H1 (cell line): ENCODE results near the gene HIVEP3. TPM values are rescaled to one million over a fixed set of nuclear protein-coding genes. Genes with fewer than 3 reads are reported as not detected.

Experiments
- CTCF ChIA-PET: fragments of 300-600 bp; sonication (Branson Sonifier 250); formaldehyde crosslinking; loops from one replicate; lab custom pipeline; 2021; ENCODE audit not compliant: partially characterized antibody; lab: Charles Lee
- POLR2A ChIA-PET: fragments of 300-600 bp; sonication (Branson Sonifier 250); formaldehyde crosslinking; loops from one replicate; lab custom pipeline; 2021; ENCODE audit warnings: inconsistent platforms; ENCODE audit not compliant: partially characterized antibody; lab: Charles Lee
- DNase-seq, 2 experiments: peaks; one replicate each; pipeline versions ENCODE4 v3.0.0 to v3.0.0-alpha.2; 2010 to 2022; ENCODE audit warnings: low spot score in 2 of 2, low read depth in 1 of 2, mixed read lengths in 1 of 2
- FAIRE-seq: peaks from 2 replicates; lab custom pipeline; 2011; peaks lifted over from hg19 to GRCh38; lab: Jason Lieb, UNC
- H2AFZ ChIP-seq: 2 replicates; pipeline ENCODE4 v1.8.1; 2012; ENCODE audit warnings: low read length, inconsistent platforms
- H2AK5ac ChIP-seq: 2 replicates; pipeline ENCODE4 v1.6.1; 2013; ENCODE audit warnings: low read depth, low read length
- H2BK120ac ChIP-seq: replicated peaks from 2 replicates; pipeline ENCODE3; 2013; ENCODE audit warnings: low read depth, low read length, inconsistent platforms
- H2BK12ac ChIP-seq: 2 replicates; pipeline ENCODE4 v1.6.1; 2013; ENCODE audit warnings: low read depth, low read length
- H2BK15ac ChIP-seq: 2 replicates; pipeline ENCODE4 v1.6.1; 2013; ENCODE audit warnings: low read length
- H2BK20ac ChIP-seq: 2 replicates; pipeline ENCODE4 v1.6.1; 2013; ENCODE audit warnings: low read length
- H2BK5ac ChIP-seq: 2 replicates; pipeline ENCODE4 v1.6.1; 2013; ENCODE audit warnings: low read depth, low read length
- H3K14ac ChIP-seq: 2 replicates; pipeline ENCODE4 v1.6.1; 2013; ENCODE audit warnings: inconsistent platforms; ENCODE audit not compliant: insufficient read length
- H3K18ac ChIP-seq: 2 replicates; pipeline ENCODE4 v1.6.1; 2013; ENCODE audit warnings: low read length; ENCODE audit errors: extremely low read depth
- H3K23ac ChIP-seq: 2 replicates; pipeline ENCODE4 v1.6.1; 2013; ENCODE audit warnings: inconsistent platforms; ENCODE audit not compliant: insufficient read length
- H3K23me2 ChIP-seq: 2 replicates; pipeline ENCODE4 v1.6.1; 2013; ENCODE audit warnings: low read depth, low read length
- H3K27ac ChIP-seq: 2 replicates; pipeline ENCODE4 v1.6.1; 2011; ENCODE audit warnings: low read depth, low read length, inconsistent platforms
- H3K27me3 ChIP-seq, 4 experiments: replicated peaks in 1 of 4; 1 replicate in 1 of 4; 2 replicates in 3 of 4; pipeline versions ENCODE4 v1.6.1 to v1.8.1; 2011 to 2013; ENCODE audit warnings: low read length in 3 of 4, mild to moderate bottlenecking in 3 of 4, inconsistent platforms in 2 of 4, mixed read lengths in 2 of 4, moderate library complexity in 1 of 4; ENCODE audit not compliant: control insufficient read depth in 3 of 4, insufficient read depth in 3 of 4; ENCODE audit errors: extremely low read depth in 1 of 4
- H3K36me3 ChIP-seq, 4 experiments: 2 replicates each; pipeline versions ENCODE4 v1.6.1 to v1.8.1; 2011 to 2013; ENCODE audit warnings: mild to moderate bottlenecking in 4 of 4, low read length in 3 of 4, moderate library complexity in 2 of 4, control low read depth in 1 of 4, inconsistent platforms in 1 of 4; ENCODE audit not compliant: insufficient read depth in 4 of 4, control insufficient read depth in 2 of 4
- H3K4ac ChIP-seq: replicated peaks from 2 replicates; pipeline ENCODE3; 2013; ENCODE audit warnings: low read length, low read depth, mixed read lengths, inconsistent platforms; ENCODE audit not compliant: insufficient read length
- H3K4me1 ChIP-seq, 4 experiments: replicated peaks in 1 of 4; 1 replicate in 1 of 4; 2 replicates in 3 of 4; pipeline versions ENCODE4 v1.6.1 to v1.8.1; 2011 to 2013; ENCODE audit warnings: low read length in 3 of 4, inconsistent platforms in 2 of 4, mixed read lengths in 1 of 4; ENCODE audit not compliant: insufficient read depth in 4 of 4, control insufficient read depth in 3 of 4
- H3K4me2 ChIP-seq, 2 experiments: 2 replicates each; pipeline versions ENCODE4 v1.6.1 to v1.8.1; 2011 to 2013; ENCODE audit warnings: low read depth in 2 of 2, low read length in 2 of 2, control low read depth in 1 of 2, inconsistent platforms in 1 of 2, mild to moderate bottlenecking in 1 of 2; ENCODE audit not compliant: insufficient read depth in 1 of 2
- H3K4me3 ChIP-seq, 4 experiments: fragments of 200-600, 300-600 bp in 1 of 4; sonication (generic), shearing (Covaris generic), sonication (Bioruptor Twin) in 1 of 4; 2 replicates each; pipeline versions ENCODE4 v1.5.1 to v1.8.1; 2011 to 2016; ENCODE audit warnings: low read length in 4 of 4, low read depth in 3 of 4, control low read depth in 2 of 4, inconsistent platforms in 2 of 4, mild to moderate bottlenecking in 2 of 4, mixed read lengths in 1 of 4, moderate library complexity in 1 of 4; ENCODE audit not compliant: insufficient read depth in 2 of 4; ENCODE audit errors: extremely low read depth in 1 of 4
- H3K56ac ChIP-seq: replicated peaks from 2 replicates; pipeline ENCODE3; 2013; ENCODE audit warnings: low read depth, mild to moderate bottlenecking, mixed read lengths, low read length, inconsistent platforms; ENCODE audit not compliant: insufficient read length
- H3K79me1 ChIP-seq: 2 replicates; pipeline ENCODE4 v1.6.1; 2013; ENCODE audit warnings: low read depth, low read length, control low read depth
- H3K79me2 ChIP-seq, 2 experiments: 2 replicates each; pipeline versions ENCODE4 v1.6.1 to v1.8.1; 2012 to 2013; ENCODE audit warnings: low read length in 2 of 2, mild to moderate bottlenecking in 2 of 2, inconsistent platforms in 1 of 2; ENCODE audit not compliant: insufficient read depth in 2 of 2, control insufficient read depth in 1 of 2
- H3K9ac ChIP-seq, 4 experiments: replicated peaks in 1 of 4; 1 replicate in 1 of 4; 2 replicates in 3 of 4; pipeline versions ENCODE4 v1.6.1 to v1.8.1; 2011 to 2013; ENCODE audit warnings: low read depth in 3 of 4, low read length in 3 of 4, control low read depth in 2 of 4, mild to moderate bottlenecking in 2 of 4, moderate library complexity in 2 of 4, inconsistent platforms in 1 of 4; ENCODE audit errors: extremely low read depth in 1 of 4
- H3K9me3 ChIP-seq, 2 experiments: 2 replicates each; pipeline versions ENCODE4 v1.6.1 to v1.8.1; 2012 to 2013; ENCODE audit warnings: mild to moderate bottlenecking in 2 of 2, moderate library complexity in 2 of 2, control low read depth in 1 of 2, inconsistent platforms in 1 of 2, low read depth in 1 of 2, low read length in 1 of 2, mixed read lengths in 1 of 2; ENCODE audit not compliant: insufficient read depth in 2 of 2
- H4K20me1 ChIP-seq, 2 experiments: replicated peaks in 1 of 2; 2 replicates each; pipeline versions ENCODE3 to v1.8.1; 2011 to 2013; ENCODE audit warnings: inconsistent platforms in 2 of 2, low read length in 2 of 2, mild to moderate bottlenecking in 1 of 2; ENCODE audit not compliant: insufficient read depth in 2 of 2, control insufficient read depth in 1 of 2
- H4K5ac ChIP-seq: 2 replicates; pipeline ENCODE4 v1.6.1; 2013; ENCODE audit warnings: low read length, low read depth, mixed read lengths, inconsistent platforms; ENCODE audit not compliant: insufficient read length
- H4K8ac ChIP-seq: 2 replicates; pipeline ENCODE4 v1.8.0; 2013; ENCODE audit warnings: mild to moderate bottlenecking, moderate library complexity, low read length, inconsistent platforms; ENCODE audit not compliant: insufficient read depth; ENCODE audit errors: extremely low read depth
- H4K91ac ChIP-seq: replicated peaks from 2 replicates; pipeline ENCODE3; 2013; ENCODE audit warnings: low read length, mixed read lengths, inconsistent platforms; ENCODE audit not compliant: insufficient read length
- ASH2L ChIP-seq: fragments of 200-600, 300-600 bp; sonication (generic); IDR thresholded peaks from one replicate; pipeline ENCODE4 v1.7.1; 2017; ENCODE audit warnings: low read length
- BRCA1 ChIP-seq: IDR thresholded peaks from 2 replicates; pipeline ENCODE4 v1.6.1; 2012; ENCODE audit warnings: low read depth, low read length, improper control_type of control experiment
- CHD1 ChIP-seq: IDR thresholded peaks from 2 replicates; pipeline ENCODE4 v1.6.1; 2012; ENCODE audit warnings: low read depth, low read length, improper control_type of control experiment
- CREB1 ChIP-seq: IDR thresholded peaks from 2 replicates; pipeline ENCODE4 v1.6.1; 2012; ENCODE audit warnings: inconsistent platforms
- KDM1A ChIP-seq: fragments of 200-600, 300-600 bp; sonication (generic); IDR thresholded peaks from 2 replicates; pipeline ENCODE4 v1.7.1; 2016; ENCODE audit warnings: mild to moderate bottlenecking, low read length, borderline replicate concordance
- NRF1 ChIP-seq: IDR thresholded peaks from 2 replicates; pipeline ENCODE4 v1.6.1; 2011; ENCODE audit warnings: mild to moderate bottlenecking, low read depth, low read length, improper control_type of control experiment
- SP2 ChIP-seq: IDR thresholded peaks from 2 replicates; pipeline ENCODE4 v1.6.1; 2012; ENCODE audit warnings: mild to moderate bottlenecking, low read length, inconsistent platforms
- TAF7 ChIP-seq: optimal IDR thresholded peaks from 2 replicates; pipeline ENCODE3; 2011; ENCODE audit warnings: low read depth, mild to moderate bottlenecking, inconsistent platforms, low read length, moderate library complexity, borderline replicate concordance
- TBP ChIP-seq: IDR thresholded peaks from 2 replicates; pipeline ENCODE4 v1.6.1; 2011; ENCODE audit warnings: low read depth, low read length, improper control_type of control experiment
- TCF12 ChIP-seq: IDR thresholded peaks from 2 replicates; pipeline ENCODE4 v1.6.1; 2011; ENCODE audit warnings: low read depth, mild to moderate bottlenecking, low read length
- TEAD4 ChIP-seq: IDR thresholded peaks from 2 replicates; pipeline ENCODE4 v1.6.1; 2012; ENCODE audit warnings: low read depth, low read length, inconsistent platforms, mixed read lengths
- WGBS, 2 experiments: shearing (Covaris generic) in 1 of 2; methylation state at CpG; one replicate each; pipeline versions ENCODE4 v1.1.6 to v1.1.7; 2013 to 2015; ENCODE audit warnings: low lambda C conversion rate in 2 of 2, mixed read lengths in 2 of 2, inconsistent platforms in 1 of 2, low coverage in 1 of 2, missing lambda C conversion rate in 1 of 2; ENCODE audit not compliant: insufficient replicate concordance in 2 of 2, insufficient coverage in 1 of 2, insufficient read length in 1 of 2; ENCODE audit errors: extremely low coverage in 1 of 2, missing lambda C conversion rate in 1 of 2; 5-methylcytosine and 5-hydroxymethylcytosine counted together
- polyA plus RNA-seq, 7 experiments: library from polyadenylated mRNA; depleted of rRNA in 3 of 7; stranded (reverse) in 5 of 7; unstranded in 2 of 7; fragments of >200 nt in 5 of 7; fragments of 200-250 nt in 2 of 7; gene quantifications; 1 replicate in 5 of 7; 2 replicates in 1 of 7; 4 replicates in 1 of 7; pipeline versions ENCODE4 v1.2.1 to v1.2.3, GENCODE V29; 2011 to 2013; ENCODE audit warnings: missing spikeins in 2 of 7, mixed read lengths in 2 of 7
- total RNA-seq: library from RNA; stranded (reverse); fragmentation: NEBNext Ultra II Directional; extraction: Animal tissue kit (Norgen Biotek cat#: 25700); gene quantifications from 2 replicates; pipeline ENCODE4 v1.2.1, GENCODE V29; 2021
- TF ChIP-seq, protein P1 (sequence below): IDR thresholded peaks from 2 replicates; pipeline ENCODE4 v1.6.1; 2012; ENCODE audit warnings: inconsistent platforms

Gene HIVEP3
- total and polyA plus RNA-seq, 2 of the 8 experiments (the other 6 are each of a cell fraction or from before 2014, with no cell fraction given), result 0.24 to 0.69 TPM

DNA sequence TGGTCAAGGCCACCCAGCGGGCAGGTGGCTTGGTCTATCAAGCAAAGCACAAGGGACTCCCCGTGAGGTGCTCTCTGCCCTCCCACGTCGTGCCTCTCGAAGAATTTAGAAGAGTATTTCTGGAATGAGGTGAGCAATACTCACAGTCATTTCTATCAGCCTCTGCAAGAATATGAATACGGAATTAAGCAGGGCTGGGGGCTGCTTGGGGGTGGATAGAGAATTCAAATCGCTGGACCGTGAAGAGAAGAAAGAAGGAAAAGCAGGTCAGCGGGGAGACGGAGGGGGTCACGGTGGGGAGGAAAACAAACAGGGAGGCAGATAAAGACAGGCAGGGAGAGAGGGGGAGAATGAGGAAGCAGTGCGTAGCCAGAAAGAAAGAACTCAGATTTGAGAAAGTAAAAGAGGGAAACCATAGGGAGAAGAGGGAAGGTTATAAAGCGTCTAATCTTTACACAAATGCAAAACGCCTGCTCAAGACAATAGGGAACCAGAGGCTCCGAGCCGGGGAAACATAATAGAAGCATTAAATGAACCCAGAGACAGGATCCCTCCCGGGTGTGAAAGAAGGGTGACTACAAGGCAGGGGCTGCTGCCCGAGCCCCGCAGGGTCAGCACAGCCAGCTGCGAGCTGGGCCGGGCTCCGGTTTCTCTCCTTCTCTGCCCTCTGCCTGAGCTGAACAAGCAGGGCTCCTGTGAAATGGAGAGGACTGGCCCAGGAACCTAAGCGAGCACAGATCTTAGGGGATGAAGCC is 432.2 kb downstream of the HIVEP3 start:
- H4K20me1 ChIP-seq, result peaks cover 0 to 1% of the 10 kb centered on the region in 2 experiments
- FAIRE-seq, result no peak
- H3K9me3 ChIP-seq, result no peaks in the 10 kb centered on the region
- H2AK5ac ChIP-seq, result 0 out of 2 replicates have a peak overlapping the region, but pooled peaks have one; percentile 75
- no peaks in the 10 kb centered on the region for H3K79me2 ChIP-seq
- H3K79me1 ChIP-seq, result no peaks in the 10 kb centered on the region
- ChIA-PET CTCF (interaction anchor here (0.9 to 14.9 kb wide), 9 partner anchors 9 to 204 kb away, joined by 3 to 205 read pairs (median 7); no protein-coding TSS in a partner anchor), POLR2A (interaction anchor here (0.9 to 1.6 kb wide), 5 partner anchors 9 to 16 kb away, joined by 3 to 5 read pairs (median 5); no protein-coding TSS in a partner anchor)
- no peak overlapping the region for H3K56ac ChIP-seq
- H3K4me1 ChIP-seq, result peaks cover 13 to 31% (median 24%) of the 10 kb centered on the region in 4 experiments
- WGBS, 2 experiments, result 11% methylated on average over 23 of the region's 23 CpGs; no CpG with 5 or more reads in 1 of the 2 experiments
- DNase-seq, result peak in 1 of 2 experiments; percentile 60
- no peak overlapping the region for H4K8ac ChIP-seq
- peak overlapping the region; percentile 81 for H3K18ac ChIP-seq
- peak overlapping the region; percentile 91 for H2BK12ac ChIP-seq
- H3K9ac ChIP-seq, result no peak overlapping the region
- H3K27me3 ChIP-seq, result peaks cover 0 to 2% (median 0%) of the 10 kb centered on the region in 4 experiments; a peak in 2 of 7 replicates
- peak overlapping the region; percentile 68 for H2BK120ac ChIP-seq
- no peak overlapping the region for H3K23ac ChIP-seq
- no peak overlapping the region for H3K14ac ChIP-seq
- peak overlapping the region; percentile 90; the same call in 1 of the 2 replicates for H2BK20ac ChIP-seq
- H2BK5ac ChIP-seq, result peak overlapping the region; percentile 40; the same call in 1 of the 2 replicates
- H3K36me3 ChIP-seq, result no peaks in the 10 kb centered on the region
- peak overlapping the region; percentile 77 for H4K91ac ChIP-seq
- H3K23me2 ChIP-seq, result peaks cover 7% of the 10 kb centered on the region; the same call in 1 of the 2 replicates
- H2AFZ ChIP-seq, result peak overlapping the region; percentile 39
- no peak overlapping the region for H3K27ac ChIP-seq
- H2BK15ac ChIP-seq, result 0 out of 2 replicates have a peak overlapping the region, but pooled peaks have one; percentile 65
- H3K4me2 ChIP-seq, result peak overlapping the region; percentile 58 to 66
- H3K4me3 ChIP-seq, result peak overlapping the region in 3 of 4 experiments; percentile 9 to 36 (median 23); a peak in 5 of 8 replicates
- peak overlapping the region; percentile 35 for H4K5ac ChIP-seq
- peak overlapping the region; percentile 29 for H3K4ac ChIP-seq
- TF ChIP-seq NRF1 (no peak), TAF7 (no peak), BRCA1 (no peak), TEAD4 (peak; percentile 21; the same call in 1 of the 2 replicates), TBP (no peak), CREB1 (no peak), CHD1 (no peak), KDM1A (peak; percentile 72; the same call in 1 of the 2 replicates), ASH2L (peak; percentile 79), SP2 (no peak), TCF12 (no peak)
- TF ChIP-seq, protein P1, sequence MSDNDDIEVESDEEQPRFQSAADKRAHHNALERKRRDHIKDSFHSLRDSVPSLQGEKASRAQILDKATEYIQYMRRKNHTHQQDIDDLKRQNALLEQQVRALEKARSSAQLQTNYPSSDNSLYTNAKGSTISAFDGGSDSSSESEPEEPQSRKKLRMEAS, result peak; percentile 37; the same call in 1 of the 2 replicates
